ENCODE measurements around the gene ELANE.

ELANE gene

DNA sequence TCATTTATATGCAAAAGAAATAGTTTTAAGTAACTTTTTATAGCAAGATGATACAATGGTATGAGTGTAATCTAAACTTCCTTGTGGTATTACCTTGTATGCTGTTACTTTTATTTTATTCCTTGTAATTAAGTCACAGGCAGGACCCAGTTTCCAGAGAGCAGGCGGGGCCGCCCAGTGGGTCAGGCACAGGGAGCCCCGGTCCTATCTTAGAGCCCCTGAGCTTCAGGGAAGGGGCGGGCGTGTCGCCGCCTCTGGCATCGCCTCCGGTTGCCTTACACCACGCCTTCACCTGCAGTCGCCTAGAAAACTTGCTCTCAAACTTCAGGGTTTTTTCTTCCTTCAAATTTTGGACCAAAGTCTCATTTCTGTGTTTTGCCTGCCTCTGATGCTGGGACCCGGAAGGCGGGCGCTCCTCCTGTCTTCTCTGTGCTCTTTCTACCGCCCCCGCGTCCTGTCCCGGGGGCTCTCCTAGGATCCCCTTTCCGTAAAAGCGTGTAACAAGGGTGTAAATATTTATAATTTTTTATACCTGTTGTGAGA, 40.5 kb upstream of the ELANE start:
- TF ChIP-seq ZFP3 (CRISPR knock-in tag; IDR thresholded peaks at IDR 0.05), result no peak
- no peak for ATAC-seq

DNA sequence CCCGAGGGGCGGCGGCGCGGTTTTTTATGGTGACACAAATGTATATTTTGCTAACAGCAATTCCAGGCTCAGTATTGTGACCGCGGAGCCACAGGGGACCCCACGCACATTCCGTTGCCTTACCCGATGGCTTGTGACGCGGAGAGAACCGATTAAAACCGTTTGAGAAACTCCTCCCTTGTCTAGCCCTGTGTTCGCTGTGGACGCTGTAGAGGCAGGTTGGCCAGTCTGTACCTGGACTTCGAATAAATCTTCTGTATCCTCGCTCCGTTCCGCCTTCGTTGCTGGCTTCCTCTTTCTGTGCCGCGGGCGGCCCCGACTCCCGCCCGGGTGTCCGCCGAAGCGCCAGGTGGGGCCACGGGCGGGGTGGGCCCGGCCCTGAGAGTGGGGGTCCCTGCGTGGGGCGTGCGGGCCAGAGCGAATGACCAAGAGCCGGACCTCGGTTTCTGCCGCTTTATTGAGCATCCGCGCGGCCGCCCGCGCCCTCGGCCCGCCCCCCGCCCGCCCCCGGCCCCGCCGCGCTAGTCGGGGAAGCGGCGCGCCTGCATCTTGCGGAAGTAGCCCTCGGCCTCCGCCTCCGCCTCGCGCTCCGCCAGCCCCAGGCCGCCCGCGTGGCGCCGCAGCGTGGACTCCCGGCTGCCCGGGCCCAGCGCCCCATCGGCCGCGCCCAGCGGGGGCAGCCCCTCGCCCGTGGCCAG, 39.9 kb upstream of the ELANE start:
- TF ChIP-seq ZNF8 (CRISPR knock-in tag; IDR thresholded peaks at IDR 0.05) (no peak), ESRRG (CRISPR knock-in tag; IDR thresholded peaks at IDR 0.05) (no peak), TOX (CRISPR knock-in tag; IDR thresholded peaks at IDR 0.05; ENCODE audit: borderline replicate concordance) (no peak), SNAI2 (CRISPR knock-in tag; IDR thresholded peaks at IDR 0.05) (no peak), BACH2 (CRISPR knock-in tag; IDR thresholded peaks at IDR 0.05; ENCODE audit: borderline replicate concordance) (no peak), ZC3H10 (CRISPR knock-in tag; IDR thresholded peaks at IDR 0.05) (no peak)
- no peak for ATAC-seq

DNA sequence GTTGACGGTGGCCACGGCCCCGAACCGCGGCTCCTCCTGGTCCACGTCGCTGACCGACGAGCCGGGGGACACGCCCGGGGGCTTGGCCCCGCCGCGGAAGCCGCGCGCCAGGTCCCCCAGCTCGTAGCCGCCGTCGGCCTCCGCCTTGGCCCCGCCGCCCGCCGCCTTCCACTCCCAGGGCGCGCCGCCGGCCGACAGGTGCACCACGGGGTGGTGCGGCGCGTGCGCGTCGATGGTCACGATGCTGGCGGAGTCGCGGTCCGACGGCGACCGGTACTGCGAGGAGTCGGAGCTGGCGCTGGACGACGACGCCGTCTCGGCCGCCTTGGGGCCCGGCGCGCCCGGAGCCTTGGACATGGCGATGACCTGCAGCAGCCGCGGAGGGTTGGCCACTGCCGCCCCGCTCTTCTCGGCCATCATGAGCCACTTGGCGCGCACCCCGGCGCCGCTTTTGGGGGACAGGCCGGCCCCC, 39.3 kb upstream of the ELANE start:
- no peak for ATAC-seq
- TF ChIP-seq ZNF8 (CRISPR knock-in tag; IDR thresholded peaks at IDR 0.05), result no peak
- TF ChIP-seq ARNTL (CRISPR knock-in tag; IDR thresholded peaks at IDR 0.05; ENCODE audit: borderline replicate concordance, low read depth), result no peak

DNA sequence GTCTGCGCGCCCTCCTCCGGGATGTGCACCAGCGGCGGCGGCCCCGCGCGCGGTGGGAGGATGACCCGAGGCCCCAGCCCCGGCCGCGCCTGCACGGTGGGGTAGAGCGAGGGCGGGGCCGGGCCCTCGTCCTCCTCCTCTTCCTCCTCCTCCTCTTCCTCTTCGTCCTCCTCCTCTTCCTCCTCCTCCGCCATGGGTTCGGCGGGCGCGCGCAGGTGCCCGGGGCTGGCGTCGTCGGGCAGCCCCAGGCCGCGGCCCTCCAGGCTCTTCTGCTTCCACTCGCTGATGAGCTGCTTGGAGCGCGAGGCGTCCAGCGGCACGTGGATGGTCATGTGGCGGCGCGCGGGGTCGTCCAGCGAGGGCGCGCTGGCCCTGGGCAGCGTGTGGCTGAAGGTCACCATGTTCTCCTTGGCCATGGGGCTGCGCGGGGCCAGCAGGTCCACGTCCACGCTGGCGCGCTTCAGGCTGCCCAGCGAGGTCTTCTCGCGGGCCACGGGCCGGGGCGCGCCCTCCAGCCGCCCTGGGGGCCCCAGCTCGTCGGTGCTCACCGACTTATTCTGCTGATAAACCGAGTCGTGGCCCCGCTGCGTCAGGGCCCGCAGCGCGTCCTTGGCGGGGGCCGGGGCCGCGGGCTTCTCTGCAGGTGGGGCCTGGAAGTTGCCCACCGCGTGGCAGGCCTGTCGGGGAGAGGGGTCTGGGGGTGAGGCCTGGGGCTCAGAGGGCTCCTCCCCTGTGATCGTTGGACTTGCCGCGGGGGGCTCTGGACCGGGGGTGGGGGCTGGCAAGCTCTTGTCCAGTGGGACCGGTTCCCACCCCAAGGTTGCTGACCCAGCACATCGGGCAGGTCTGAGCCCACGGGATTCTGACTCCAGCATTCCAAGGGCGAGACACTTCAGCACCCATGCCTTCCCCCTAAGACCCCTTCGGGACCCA, 38.6 kb upstream of the ELANE start:
- ATAC-seq, result peak; percentile 13
- TF ChIP-seq TOX (CRISPR knock-in tag; IDR thresholded peaks at IDR 0.05; ENCODE audit: borderline replicate concordance) (no peak), SNAI2 (CRISPR knock-in tag; IDR thresholded peaks at IDR 0.05) (no peak), ZFP3 (CRISPR knock-in tag; IDR thresholded peaks at IDR 0.05) (no peak)

DNA sequence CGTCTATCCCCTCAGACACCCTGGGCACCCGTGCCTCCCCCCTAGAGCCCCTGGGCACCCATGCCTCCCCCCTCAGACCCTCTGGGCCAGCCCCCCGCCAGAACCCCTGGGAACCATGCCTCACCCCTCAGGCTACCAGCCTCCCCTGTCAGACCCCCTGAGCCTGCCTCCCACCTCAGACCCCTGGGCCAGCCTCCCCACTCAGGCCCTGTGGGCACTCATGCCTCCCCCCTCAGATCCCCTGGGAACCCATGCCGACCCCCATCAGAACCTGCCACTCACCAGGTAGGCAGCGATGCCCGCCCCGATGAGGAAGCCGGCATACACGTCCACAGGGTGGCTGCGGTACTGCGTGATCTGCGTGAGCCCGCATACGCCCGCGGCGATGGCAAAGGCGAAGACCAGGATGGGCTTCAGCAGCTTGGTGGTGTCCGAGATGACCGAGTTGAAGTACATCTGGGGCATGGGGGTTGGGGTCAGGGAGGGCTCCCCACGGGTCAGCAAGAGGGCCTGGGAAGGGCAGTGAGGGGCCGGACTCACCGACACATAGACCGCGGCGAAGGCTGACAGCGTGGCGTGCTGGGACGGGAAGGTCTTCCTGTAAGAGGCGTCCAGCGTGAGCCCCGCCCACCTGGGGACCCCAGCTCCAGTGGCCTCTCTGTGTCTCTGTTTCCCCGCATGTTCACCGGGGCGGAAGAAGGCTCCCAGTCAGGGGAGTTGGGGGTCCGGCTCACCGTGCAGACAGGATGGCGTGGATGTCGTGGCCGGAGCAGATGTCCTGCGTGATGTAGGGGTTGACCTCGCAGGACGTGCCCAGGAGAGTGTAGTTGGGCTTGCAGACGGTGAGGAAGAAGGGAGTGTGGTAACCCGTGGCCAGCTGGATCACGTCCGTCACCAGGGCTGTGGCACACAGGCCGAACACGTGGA, 37.7 kb upstream of the ELANE start:
- TF ChIP-seq GLIS3 (CRISPR knock-in tag; IDR thresholded peaks at IDR 0.05) (no peak), ZFP30 (CRISPR knock-in tag; IDR thresholded peaks at IDR 0.05) (no peak), SNAI2 (CRISPR knock-in tag; IDR thresholded peaks at IDR 0.05) (no peak), OSR1 (CRISPR knock-in tag; IDR thresholded peaks at IDR 0.05) (no peak), ARNTL (CRISPR knock-in tag; IDR thresholded peaks at IDR 0.05; ENCODE audit: borderline replicate concordance, low read depth) (no peak), ZNF8 (CRISPR knock-in tag; IDR thresholded peaks at IDR 0.05) (no peak), ESRRG (CRISPR knock-in tag; IDR thresholded peaks at IDR 0.05) (no peak)
- TF ChIP-seq, protein P1, sequence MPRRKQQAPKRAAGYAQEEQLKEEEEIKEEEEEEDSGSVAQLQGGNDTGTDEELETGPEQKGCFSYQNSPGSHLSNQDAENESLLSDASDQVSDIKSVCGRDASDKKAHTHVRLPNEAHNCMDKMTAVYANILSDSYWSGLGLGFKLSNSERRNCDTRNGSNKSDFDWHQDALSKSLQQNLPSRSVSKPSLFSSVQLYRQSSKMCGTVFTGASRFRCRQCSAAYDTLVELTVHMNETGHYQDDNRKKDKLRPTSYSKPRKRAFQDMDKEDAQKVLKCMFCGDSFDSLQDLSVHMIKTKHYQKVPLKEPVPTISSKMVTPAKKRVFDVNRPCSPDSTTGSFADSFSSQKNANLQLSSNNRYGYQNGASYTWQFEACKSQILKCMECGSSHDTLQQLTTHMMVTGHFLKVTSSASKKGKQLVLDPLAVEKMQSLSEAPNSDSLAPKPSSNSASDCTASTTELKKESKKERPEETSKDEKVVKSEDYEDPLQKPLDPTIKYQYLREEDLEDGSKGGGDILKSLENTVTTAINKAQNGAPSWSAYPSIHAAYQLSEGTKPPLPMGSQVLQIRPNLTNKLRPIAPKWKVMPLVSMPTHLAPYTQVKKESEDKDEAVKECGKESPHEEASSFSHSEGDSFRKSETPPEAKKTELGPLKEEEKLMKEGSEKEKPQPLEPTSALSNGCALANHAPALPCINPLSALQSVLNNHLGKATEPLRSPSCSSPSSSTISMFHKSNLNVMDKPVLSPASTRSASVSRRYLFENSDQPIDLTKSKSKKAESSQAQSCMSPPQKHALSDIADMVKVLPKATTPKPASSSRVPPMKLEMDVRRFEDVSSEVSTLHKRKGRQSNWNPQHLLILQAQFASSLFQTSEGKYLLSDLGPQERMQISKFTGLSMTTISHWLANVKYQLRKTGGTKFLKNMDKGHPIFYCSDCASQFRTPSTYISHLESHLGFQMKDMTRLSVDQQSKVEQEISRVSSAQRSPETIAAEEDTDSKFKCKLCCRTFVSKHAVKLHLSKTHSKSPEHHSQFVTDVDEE (CRISPR knock-in tag; IDR thresholded peaks at IDR 0.05), result no peak
- TF ChIP-seq, protein P2, sequence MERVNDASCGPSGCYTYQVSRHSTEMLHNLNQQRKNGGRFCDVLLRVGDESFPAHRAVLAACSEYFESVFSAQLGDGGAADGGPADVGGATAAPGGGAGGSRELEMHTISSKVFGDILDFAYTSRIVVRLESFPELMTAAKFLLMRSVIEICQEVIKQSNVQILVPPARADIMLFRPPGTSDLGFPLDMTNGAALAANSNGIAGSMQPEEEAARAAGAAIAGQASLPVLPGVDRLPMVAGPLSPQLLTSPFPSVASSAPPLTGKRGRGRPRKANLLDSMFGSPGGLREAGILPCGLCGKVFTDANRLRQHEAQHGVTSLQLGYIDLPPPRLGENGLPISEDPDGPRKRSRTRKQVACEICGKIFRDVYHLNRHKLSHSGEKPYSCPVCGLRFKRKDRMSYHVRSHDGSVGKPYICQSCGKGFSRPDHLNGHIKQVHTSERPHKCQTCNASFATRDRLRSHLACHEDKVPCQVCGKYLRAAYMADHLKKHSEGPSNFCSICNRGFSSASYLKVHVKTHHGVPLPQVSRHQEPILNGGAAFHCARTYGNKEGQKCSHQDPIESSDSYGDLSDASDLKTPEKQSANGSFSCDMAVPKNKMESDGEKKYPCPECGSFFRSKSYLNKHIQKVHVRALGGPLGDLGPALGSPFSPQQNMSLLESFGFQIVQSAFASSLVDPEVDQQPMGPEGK (CRISPR knock-in tag; IDR thresholded peaks at IDR 0.05; ENCODE audit: borderline replicate concordance), result no peak
- TF ChIP-seq, protein P3, sequence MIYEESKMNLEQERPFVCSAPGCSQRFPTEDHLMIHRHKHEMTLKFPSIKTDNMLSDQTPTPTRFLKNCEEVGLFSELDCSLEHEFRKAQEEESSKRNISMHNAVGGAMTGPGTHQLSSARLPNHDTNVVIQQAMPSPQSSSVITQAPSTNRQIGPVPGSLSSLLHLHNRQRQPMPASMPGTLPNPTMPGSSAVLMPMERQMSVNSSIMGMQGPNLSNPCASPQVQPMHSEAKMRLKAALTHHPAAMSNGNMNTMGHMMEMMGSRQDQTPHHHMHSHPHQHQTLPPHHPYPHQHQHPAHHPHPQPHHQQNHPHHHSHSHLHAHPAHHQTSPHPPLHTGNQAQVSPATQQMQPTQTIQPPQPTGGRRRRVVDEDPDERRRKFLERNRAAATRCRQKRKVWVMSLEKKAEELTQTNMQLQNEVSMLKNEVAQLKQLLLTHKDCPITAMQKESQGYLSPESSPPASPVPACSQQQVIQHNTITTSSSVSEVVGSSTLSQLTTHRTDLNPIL (CRISPR knock-in tag; IDR thresholded peaks at IDR 0.05; ENCODE audit: low read depth), result no peak
- peak; percentile 20 for ATAC-seq

All from SK-N-SH treated with all-trans-retinoic acid at 6 μM for 48 hours (cell line).